HCT116 (cell line): ENCODE results near the gene SLC44A1. TPM values are rescaled to one million over a fixed set of nuclear protein-coding genes. Genes with fewer than 3 reads are reported as not detected.

ENCODE experiments used
- ATAC-seq: fragments of 200-7000 bp; cut with Tn5 transposase; 2 replicates; pipeline ENCODE4 v1.9.1; 2020; ENCODE audit warnings: mild to moderate bottlenecking, moderate library complexity
- BruUV-seq: library from RNA; stranded (reverse); fragments of 400-500 nt; replicated peaks from 2 replicates; lab custom pipeline; 2021; lab: Mats Ljungman, UMichigan
- CTCF ChIA-PET: fragments of 300-600 bp; sonication (Branson Sonifier 250); formaldehyde crosslinking; loops from one replicate; lab custom pipeline; 2021; ENCODE audit warnings: antibody characterized with exemption; lab: Charles Lee
- POLR2A ChIA-PET: fragments of 300-600, 350-600 bp; sonication (Branson Sonifier 250); formaldehyde crosslinking; loops from one replicate; lab custom pipeline; 2021; ENCODE audit warnings: antibody characterized with exemption; lab: Charles Lee
- RAD21 ChIA-PET, 2 experiments: fragments of 300-600 bp; sonication (Branson Sonifier 250); formaldehyde crosslinking; loops; one replicate each; lab custom pipeline; 2023; ENCODE audit warnings: low total read pairs in 2 of 2; ENCODE audit not compliant: uncharacterized antibody in 2 of 2, unreplicated experiment in 2 of 2, low non-redundant PET in 1 of 2; lab: Charles Lee
- DNase-seq: peaks from one replicate; pipeline ENCODE4 v3.0.0-alpha.2; 2010; ENCODE audit warnings: low read depth, low spot score
- H2AFZ ChIP-seq: fragments of 200-600 bp; shearing (Covaris generic), sonication (generic); 2 replicates; pipeline ENCODE4 v1.6.1; 2017; ENCODE audit warnings: low read depth, mixed run types, mixed read lengths, antibody characterized with exemption, low read length; ENCODE audit not compliant: poor library complexity, severe bottlenecking
- H3K27ac ChIP-seq: 2 replicates; pipeline ENCODE4 v1.5.1; 2012; ENCODE audit warnings: low read depth, low read length
- H3K27me3 ChIP-seq: fragments of 200-600 bp; sonication (generic); 2 replicates; pipeline ENCODE4 v1.6.1; 2016; ENCODE audit warnings: mixed run types, low read length, mixed read lengths; ENCODE audit not compliant: insufficient read depth
- H3K36me3 ChIP-seq, 2 experiments: fragments of 200-500 bp in 1 of 2; fragments of 200-600 bp in 1 of 2; sonication (Bioruptor generic) in 1 of 2; sonication (generic) in 1 of 2; 2 replicates each; pipeline versions ENCODE4 v1.5.1 to v1.6.1; 2014 to 2016; ENCODE audit warnings: low read length in 2 of 2, inconsistent platforms in 1 of 2, mixed read lengths in 1 of 2, mixed run types in 1 of 2; ENCODE audit not compliant: insufficient read depth in 2 of 2, control insufficient read depth in 1 of 2
- H3K4me1 ChIP-seq, 2 experiments: fragments of 200-600 bp in 1 of 2; sonication (generic) in 1 of 2; 2 replicates each; pipeline versions ENCODE4 v1.5.1 to v1.6.1; 2012 to 2017; ENCODE audit warnings: low read length in 2 of 2, inconsistent platforms in 1 of 2, mild to moderate bottlenecking in 1 of 2, mixed read lengths in 1 of 2, mixed run types in 1 of 2, moderate library complexity in 1 of 2; ENCODE audit not compliant: insufficient read depth in 2 of 2, control insufficient read depth in 1 of 2
- H3K4me2 ChIP-seq: fragments of 200-600 bp; sonication (generic); 2 replicates; pipeline ENCODE4 v1.6.1; 2017; ENCODE audit warnings: mixed run types, low read length, mixed read lengths
- H3K4me3 ChIP-seq, 2 experiments: fragments of 200-600 bp in 1 of 2; sonication (generic) in 1 of 2; replicated peaks in 1 of 2; 2 replicates each; pipeline ENCODE4 v1.5.1; 2011 to 2016; ENCODE audit warnings: low read length in 2 of 2, control low read depth in 1 of 2, low read depth in 1 of 2, mild to moderate bottlenecking in 1 of 2, mixed read lengths in 1 of 2, mixed run types in 1 of 2
- H3K79me2 ChIP-seq: fragments of 200-600 bp; sonication (generic); 2 replicates; pipeline ENCODE4 v1.6.1; 2017; ENCODE audit warnings: mild to moderate bottlenecking, mixed run types, low read length, moderate library complexity, mixed read lengths; ENCODE audit not compliant: insufficient read depth
- H3K9ac ChIP-seq: fragments of 200-600 bp; sonication (generic); 2 replicates; pipeline ENCODE4 v1.6.1; 2016; ENCODE audit warnings: low read length, mixed read lengths
- H3K9me2 ChIP-seq: fragments of 200-600 bp; sonication (generic), shearing (Covaris generic); 2 replicates; pipeline ENCODE4 v1.6.1; 2017; ENCODE audit warnings: mixed run types, mild to moderate bottlenecking, moderate library complexity; ENCODE audit not compliant: insufficient read depth
- H3K9me3 ChIP-seq, 2 experiments: fragments of 200-500 bp in 1 of 2; fragments of 200-600 bp in 1 of 2; sonication (Bioruptor generic) in 1 of 2; sonication (generic) in 1 of 2; 2 replicates each; pipeline ENCODE4 v1.6.1; 2014 to 2017; ENCODE audit warnings: low read length in 2 of 2, mixed read lengths in 2 of 2, inconsistent platforms in 1 of 2, low read depth in 1 of 2, mild to moderate bottlenecking in 1 of 2, mixed run types in 1 of 2, moderate library complexity in 1 of 2; ENCODE audit not compliant: control insufficient read depth in 1 of 2, insufficient read depth in 1 of 2
- H4K20me1 ChIP-seq: fragments of 200-600 bp; sonication (generic), shearing (Covaris generic); 2 replicates; pipeline ENCODE4 v1.6.1; 2017; ENCODE audit warnings: mixed run types, mild to moderate bottlenecking, moderate library complexity; ENCODE audit not compliant: insufficient read depth
- RAD21 ChIP-seq: IDR thresholded peaks from 2 replicates; pipeline ENCODE4 v1.6.1; 2012; ENCODE audit warnings: low read depth, mild to moderate bottlenecking
- YY1 ChIP-seq: IDR thresholded peaks from 2 replicates; pipeline ENCODE4 v1.6.1; 2011; ENCODE audit warnings: low read length, low read depth, moderate library complexity, mild to moderate bottlenecking; ENCODE audit not compliant: insufficient replicate concordance; ENCODE audit errors: extremely low read depth
- ZNF274 ChIP-seq: fragments of 200-500 bp; sonication (Bioruptor generic); IDR thresholded peaks from 2 replicates; pipeline ENCODE4 v1.6.1; 2014; ENCODE audit warnings: mild to moderate bottlenecking, low read depth, low read length, inconsistent platforms
- intact Hi-C: fragments of 100-400 bp; cut with micrococcal nuclease; formaldehyde crosslinking; loops from 2 replicates; pipeline ENCODE4 v1.10.0; 2022
- total RNA-seq: library from RNA; stranded (reverse); gene quantifications from one replicate; pipeline ENCODE4 v1.2.1, GENCODE V29; 2021; ENCODE audit not compliant: unreplicated experiment
- TF ChIP-seq, protein P1 (sequence below), 3 experiments: fragments of 200-600 bp in 1 of 3; sonication (generic) in 1 of 3; IDR thresholded peaks in 2 of 3; conservative IDR thresholded peaks in 1 of 3; 2 replicates each; pipeline ENCODE4 v1.5.1; 2012 to 2017; ENCODE audit warnings: low read depth in 2 of 3, low read length in 2 of 3, antibody characterized with exemption in 1 of 3, borderline replicate concordance in 1 of 3, control low read depth in 1 of 3, mild to moderate bottlenecking in 1 of 3, mixed read lengths in 1 of 3, mixed run types in 1 of 3, moderate library complexity in 1 of 3; ENCODE audit not compliant: insufficient read depth in 1 of 3

Gene SLC44A1
- total RNA-seq, 1 experiment from 2014 or later, result 44.1 TPM

DNA sequence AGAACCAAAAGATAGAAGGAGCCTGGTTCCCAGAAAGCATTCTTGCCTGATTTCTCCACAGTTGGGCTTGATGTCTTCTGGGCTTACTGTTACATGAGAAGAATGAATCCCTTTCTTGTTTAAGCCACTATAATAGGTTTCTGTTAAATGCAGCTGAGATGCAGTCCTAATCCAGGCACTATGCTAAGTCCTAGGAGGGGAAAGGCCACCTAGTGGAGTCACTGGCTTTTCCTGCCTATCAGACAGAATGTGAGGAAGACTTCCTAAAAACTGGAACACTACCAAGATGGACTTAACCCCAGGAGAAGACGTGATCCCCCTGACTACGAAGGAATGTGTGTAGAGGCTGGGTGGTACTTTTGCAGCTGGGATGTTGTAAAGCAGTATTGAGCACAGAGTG, 169.1 kb downstream of the SLC44A1 start:
- no peaks in the 10 kb centered on the region for H3K27me3 ChIP-seq
- intact Hi-C loops, result loop anchor here (10.0 kb wide), 1 partner anchor 439 kb away; no protein-coding TSS in a partner anchor
- RAD21 ChIA-PET, result interaction anchor here in 1 of 2 experiments (0.9 kb wide), 1 partner anchor 253 kb away, joined by 3 read pairs; no protein-coding TSS in a partner anchor
- no peaks in the 10 kb centered on the region for H3K4me1 ChIP-seq
- CTCF ChIA-PET, result interaction anchor here (0.8 to 1.2 kb wide), 5 partner anchors 251 to 633 kb away, joined by 3 to 5 read pairs (median 3); no protein-coding TSS in a partner anchor
- no peaks in the 10 kb centered on the region for H4K20me1 ChIP-seq
- no peaks in the 10 kb centered on the region for H3K79me2 ChIP-seq
- POLR2A ChIA-PET, result interaction anchor here (1.7 kb wide), 1 partner anchor 169 kb away, joined by 5 read pairs; the partner anchor contains the start of gene SLC44A1
- no peaks in the 10 kb centered on the region for H3K36me3 ChIP-seq
- ATAC-seq, result peak; percentile 75
- no peak overlapping the region for H3K27ac ChIP-seq
- no peak for TF ChIP-seq YY1
- peak; percentile 60 for TF ChIP-seq RAD21
- TF ChIP-seq ZNF274, result no peak
- TF ChIP-seq, protein P1, sequence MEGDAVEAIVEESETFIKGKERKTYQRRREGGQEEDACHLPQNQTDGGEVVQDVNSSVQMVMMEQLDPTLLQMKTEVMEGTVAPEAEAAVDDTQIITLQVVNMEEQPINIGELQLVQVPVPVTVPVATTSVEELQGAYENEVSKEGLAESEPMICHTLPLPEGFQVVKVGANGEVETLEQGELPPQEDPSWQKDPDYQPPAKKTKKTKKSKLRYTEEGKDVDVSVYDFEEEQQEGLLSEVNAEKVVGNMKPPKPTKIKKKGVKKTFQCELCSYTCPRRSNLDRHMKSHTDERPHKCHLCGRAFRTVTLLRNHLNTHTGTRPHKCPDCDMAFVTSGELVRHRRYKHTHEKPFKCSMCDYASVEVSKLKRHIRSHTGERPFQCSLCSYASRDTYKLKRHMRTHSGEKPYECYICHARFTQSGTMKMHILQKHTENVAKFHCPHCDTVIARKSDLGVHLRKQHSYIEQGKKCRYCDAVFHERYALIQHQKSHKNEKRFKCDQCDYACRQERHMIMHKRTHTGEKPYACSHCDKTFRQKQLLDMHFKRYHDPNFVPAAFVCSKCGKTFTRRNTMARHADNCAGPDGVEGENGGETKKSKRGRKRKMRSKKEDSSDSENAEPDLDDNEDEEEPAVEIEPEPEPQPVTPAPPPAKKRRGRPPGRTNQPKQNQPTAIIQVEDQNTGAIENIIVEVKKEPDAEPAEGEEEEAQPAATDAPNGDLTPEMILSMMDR (IDR thresholded peaks at IDR 0.05 in 2 of 3, conservative IDR thresholded peaks at IDR 0.05 in 1 of 3; ENCODE audit: borderline replicate concordance in 1 of 3, insufficient read depth in 1 of 3, low read depth in 2 of 3, low read length in 2 of 3), result peak; percentile 36 to 39 (median 39); a peak in 5 of 6 replicates
- no TSS peak for BruUV-seq
- H3K9ac ChIP-seq, result no peak overlapping the region
- no peaks in the 10 kb centered on the region for H3K9me2 ChIP-seq
- no peak overlapping the region for H3K4me3 ChIP-seq
- no peak overlapping the region for H3K4me2 ChIP-seq
- H3K9me3 ChIP-seq, result no peaks in the 10 kb centered on the region
- peak; percentile 33 for DNase-seq
- no peak overlapping the region for H2AFZ ChIP-seq
